ENCODE data around the gene TMED6. TPM values are rescaled to one million over a fixed set of nuclear protein-coding genes. Genes with fewer than 3 reads are reported as not detected.

TMED6 gene
- total RNA-seq, 1 experiment from 2014 or later = 0.72 TPM

GRCh38 chr16:69310653-69311532, 40.7 kb downstream of the TMED6 start, which contains the start of gene VPS4A (continued):
- TF ChIP-seq AR (CRISPR knock-in tag; IDR thresholded peaks at IDR 0.05) (no peak), E2F5 (CRISPR knock-in tag; IDR thresholded peaks at IDR 0.05) (peak; percentile 85; the same call in 1 of the 2 replicates), EMX1 (CRISPR knock-in tag; IDR thresholded peaks at IDR 0.05) (no peak), GTF2I (CRISPR knock-in tag; conservative IDR thresholded peaks at IDR 0.05) (no peak), ARID4B (CRISPR knock-in tag; IDR thresholded peaks at IDR 0.05; ENCODE audit: borderline replicate concordance) (0 out of 2 replicates have a peak, but pooled peaks have one; percentile 31), MXD4 (CRISPR knock-in tag; IDR thresholded peaks at IDR 0.05; ENCODE audit: borderline replicate concordance) (no peak), NR3C1 (CRISPR knock-in tag; conservative IDR thresholded peaks at IDR 0.05; ENCODE audit: low read depth) (no peak), ZNF317 (CRISPR knock-in tag; IDR thresholded peaks at IDR 0.05; ENCODE audit: borderline replicate concordance, low read depth) (no peak), JAZF1 (CRISPR knock-in tag; IDR thresholded peaks at IDR 0.05) (no peak), NFATC4 (CRISPR knock-in tag; IDR thresholded peaks at IDR 0.05) (no peak), NFE2L1 (CRISPR knock-in tag; IDR thresholded peaks at IDR 0.05) (0 out of 2 replicates have a peak, but pooled peaks have one; percentile 32), SP1 (CRISPR knock-in tag; conservative IDR thresholded peaks at IDR 0.05) (peak; percentile 85), CREB1 (CRISPR knock-in tag; IDR thresholded peaks at IDR 0.05) (no peak), ZBTB21 (CRISPR knock-in tag; IDR thresholded peaks at IDR 0.05; ENCODE audit: borderline replicate concordance) (no peak), ZNF121 (CRISPR knock-in tag; IDR thresholded peaks at IDR 0.05) (no peak), ZNF281 (CRISPR knock-in tag; IDR thresholded peaks at IDR 0.05) (no peak), CREM (CRISPR knock-in tag; IDR thresholded peaks at IDR 0.05) (0 out of 2 replicates have a peak, but pooled peaks have one; percentile 6), ETV6 (CRISPR knock-in tag; IDR thresholded peaks at IDR 0.05) (no peak; the same call in 1 of the 2 replicates), ZNF671 (CRISPR knock-in tag; IDR thresholded peaks at IDR 0.05) (no peak), ESRRA (CRISPR knock-in tag; IDR thresholded peaks at IDR 0.05; ENCODE audit: borderline replicate concordance) (peak; percentile 36; the same call in 1 of the 2 replicates), PRRX2 (CRISPR knock-in tag; IDR thresholded peaks at IDR 0.05) (no peak), FOXP4 (CRISPR knock-in tag; IDR thresholded peaks at IDR 0.05) (peak; percentile 87; the same call in 1 of the 2 replicates), CBFB (CRISPR knock-in tag; IDR thresholded peaks at IDR 0.05; ENCODE audit: low read depth) (no peak), PREB (CRISPR knock-in tag; IDR thresholded peaks at IDR 0.05; ENCODE audit: borderline replicate concordance) (no peak)

Data from WTC11 (cell line).